H1 (cell line): Measurements from ENCODE around the gene PREX1.

Experiments used
- CTCF ChIP-seq, 3 experiments: IDR thresholded peaks; 1 replicate in 2 of 3; 2 replicates in 1 of 3; pipeline versions ENCODE4 v1.5.1 to v1.6.1; 2011; ENCODE audit warnings: low read length in 3 of 3, mild to moderate bottlenecking in 3 of 3, inconsistent platforms in 2 of 3, low read depth in 1 of 3, moderate library complexity in 1 of 3; ENCODE audit not compliant: insufficient read depth in 1 of 3; ENCODE audit errors: control extremely low read depth in 1 of 3
- GTF2F1 ChIP-seq: IDR thresholded peaks from 2 replicates; pipeline ENCODE4 v1.6.1; 2012; ENCODE audit warnings: low read depth, low read length, improper control_type of control experiment, borderline replicate concordance
- JUND ChIP-seq: IDR thresholded peaks from 2 replicates; pipeline ENCODE4 v1.6.1; 2011; ENCODE audit warnings: mild to moderate bottlenecking, improper control_type of control experiment, low read length
- POLR2A ChIP-seq, 2 experiments: IDR thresholded peaks; 1 replicate in 1 of 2; 2 replicates in 1 of 2; pipeline ENCODE4 v1.6.1; 2011; ENCODE audit warnings: low read depth in 2 of 2, low read length in 2 of 2, mild to moderate bottlenecking in 2 of 2; ENCODE audit errors: control extremely low read depth in 1 of 2
- RAD21 ChIP-seq, 2 experiments: IDR thresholded peaks in 1 of 2; conservative IDR thresholded peaks in 1 of 2; 2 replicates each; pipeline ENCODE4 v1.6.1; 2011; ENCODE audit warnings: low read depth in 2 of 2, low read length in 2 of 2, improper control_type of control experiment in 1 of 2, inconsistent platforms in 1 of 2, mild to moderate bottlenecking in 1 of 2, moderate library complexity in 1 of 2
- SIN3A ChIP-seq, 2 experiments: IDR thresholded peaks in 1 of 2; conservative IDR thresholded peaks in 1 of 2; 2 replicates each; pipeline ENCODE4 v1.6.1; 2011 to 2012; ENCODE audit warnings: low read length in 2 of 2, improper control_type of control experiment in 1 of 2, low read depth in 1 of 2, mild to moderate bottlenecking in 1 of 2
- SP2 ChIP-seq: IDR thresholded peaks from 2 replicates; pipeline ENCODE4 v1.6.1; 2012; ENCODE audit warnings: mild to moderate bottlenecking, low read length, inconsistent platforms
- YY1 ChIP-seq: IDR thresholded peaks from 2 replicates; pipeline ENCODE4 v1.6.1; 2011; ENCODE audit warnings: low read depth, mild to moderate bottlenecking, low read length

DNA sequence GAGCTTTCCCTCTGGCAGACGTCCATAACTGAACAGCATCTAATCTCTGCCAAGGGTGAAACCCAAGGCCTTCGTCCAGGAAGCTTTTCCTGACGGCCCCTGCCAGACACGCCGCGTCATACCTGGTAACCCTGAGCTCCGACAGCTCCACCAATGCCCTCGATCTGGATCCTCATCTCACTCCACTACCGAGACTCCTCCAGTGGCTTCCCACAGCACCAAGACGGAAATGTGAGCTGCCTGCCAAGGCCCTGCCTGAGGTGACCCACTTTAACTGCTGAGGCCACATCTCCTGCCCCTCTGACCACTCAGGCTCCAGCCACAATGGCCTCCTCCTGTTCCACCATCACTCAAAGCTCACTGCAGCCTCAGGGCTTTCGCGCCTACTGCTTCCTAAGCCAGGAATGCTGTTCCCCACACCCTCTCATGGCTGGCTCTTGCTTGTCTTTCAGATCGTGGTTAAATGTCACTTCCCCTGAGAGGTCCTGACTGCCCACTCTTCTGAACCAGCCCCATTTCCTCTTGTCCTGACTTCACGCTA is 143.2 kb downstream of the PREX1 start:
- TF ChIP-seq CTCF (IDR thresholded peaks at IDR 0.05; ENCODE audit: control extremely low read depth in 1 of 3, insufficient read depth in 1 of 3, low read depth in 1 of 3, low read length in 3 of 3) = no peak
- TF ChIP-seq SP2 = no peak
- TF ChIP-seq RAD21 (IDR thresholded peaks at IDR 0.05 in 1 of 2, conservative IDR thresholded peaks at IDR 0.05 in 1 of 2; ENCODE audit: low read depth in 2 of 2, low read length in 2 of 2) = no peak
- TF ChIP-seq GTF2F1 = no peak
- TF ChIP-seq POLR2A (IDR thresholded peaks at IDR 0.05; ENCODE audit: control extremely low read depth in 1 of 2, low read depth in 2 of 2, low read length in 2 of 2) = no peak
- TF ChIP-seq JUND = no peak
- no peak for TF ChIP-seq SIN3A (conservative IDR thresholded peaks at IDR 0.05 in 1 of 2, IDR thresholded peaks at IDR 0.05 in 1 of 2; ENCODE audit: low read depth in 1 of 2, low read length in 2 of 2)
- TF ChIP-seq YY1 = no peak
